Endodermal cell (in vitro differentiated cells): ENCODE measurements around the gene CAMK2D. TPM values are rescaled to one million over a fixed set of nuclear protein-coding genes. Genes with fewer than 3 reads are reported as not detected.

Source experiments
- DNase-seq: peaks from one replicate; pipeline ENCODE4 v3.0.0-alpha.2; 2017
- H3K27ac ChIP-seq: 2 replicates; pipeline ENCODE4 v1.5.1; 2013; ENCODE audit warnings: mild to moderate bottlenecking, low read depth, low read length, moderate library complexity
- H3K27me3 ChIP-seq: 2 replicates; pipeline ENCODE4 v1.6.1; 2013; ENCODE audit warnings: mild to moderate bottlenecking, low read length, moderate library complexity; ENCODE audit not compliant: insufficient read depth, control insufficient read depth, poor library complexity, severe bottlenecking
- H3K36me3 ChIP-seq: 2 replicates; pipeline ENCODE4 v1.7.0; 2013; ENCODE audit warnings: mild to moderate bottlenecking, low read length, moderate library complexity; ENCODE audit not compliant: control insufficient read depth, insufficient read depth
- H3K4me1 ChIP-seq: one replicate; pipeline ENCODE4 v1.7.0; 2013; ENCODE audit warnings: low read length; ENCODE audit not compliant: control insufficient read depth, insufficient read depth
- H3K4me3 ChIP-seq: 2 replicates; pipeline ENCODE4 v1.5.1; 2013; ENCODE audit warnings: mild to moderate bottlenecking, low read length, moderate library complexity
- H3K9ac ChIP-seq: 2 replicates; pipeline ENCODE4 v1.6.1; 2013; ENCODE audit warnings: mild to moderate bottlenecking, low read length, moderate library complexity; ENCODE audit not compliant: poor library complexity, severe bottlenecking; ENCODE audit errors: extremely low read depth
- H3K9me3 ChIP-seq: 2 replicates; pipeline ENCODE4 v1.6.1; 2013; ENCODE audit warnings: mild to moderate bottlenecking, low read length, moderate library complexity; ENCODE audit not compliant: control insufficient read depth
- H3K27ac Mint-ChIP-seq: 2 replicates; pipeline ENCODE4 v1.8.0; 2020; ENCODE audit warnings: mixed read lengths
- H3K27me3 Mint-ChIP-seq: 2 replicates; pipeline ENCODE4 v1.8.0; 2021; ENCODE audit warnings: mild to moderate bottlenecking, mixed read lengths; ENCODE audit not compliant: insufficient read depth
- H3K36me3 Mint-ChIP-seq: 2 replicates; pipeline ENCODE4 v1.8.0; 2020; ENCODE audit warnings: low read depth, mixed read lengths
- H3K4me1 Mint-ChIP-seq: 2 replicates; pipeline ENCODE4 v1.8.0; 2020; ENCODE audit warnings: mixed read lengths
- H3K4me3 Mint-ChIP-seq: 2 replicates; pipeline ENCODE4 v1.8.0; 2020; ENCODE audit warnings: mild to moderate bottlenecking, moderate library complexity, mixed read lengths
- H3K9me3 Mint-ChIP-seq: 2 replicates; pipeline ENCODE4 v1.8.0; 2020; ENCODE audit warnings: mild to moderate bottlenecking, mixed read lengths
- CTCF ChIP-seq: fragments of 200-600 bp; sonication (generic); conservative IDR thresholded peaks from 2 replicates; pipeline ENCODE4 v1.5.0; 2021; ENCODE audit warnings: antibody characterized with exemption, mild to moderate bottlenecking
- WGBS, 2 experiments: methylation state at CpG; one replicate each; pipeline versions ENCODE4 v1.1.5 to v1.1.7; 2013; ENCODE audit warnings: missing lambda C conversion rate in 2 of 2, mixed read lengths in 1 of 2; ENCODE audit not compliant: insufficient coverage in 1 of 2, insufficient read length in 1 of 2; 5-methylcytosine and 5-hydroxymethylcytosine counted together
- total RNA-seq, 2 donors: library from RNA; stranded (reverse); fragmentation: NEBNext Ultra II Directional in 1 of 2; extraction: Animal tissue kit (Norgen Biotek cat#: 25700) in 1 of 2; gene quantifications; 2 replicates in 1 of 2; 3 replicates in 1 of 2; pipeline ENCODE4 v1.2.1, GENCODE V29; 2021

Gene CAMK2D
- total RNA-seq, 2 donors from 2014 or later, result 91.1 to 120 TPM

GRCh38 chr4:113701169-113701568 is 60.4 kb downstream of the CAMK2D start:
- Histone ChIP-seq H3K4me1 (no peaks in the 10 kb centered on the region), H3K9me3 (no peaks in the 10 kb centered on the region), H3K36me3 (peaks cover 26% of the 10 kb centered on the region), H3K9ac (no peak overlapping the region), H3K27me3 (no peaks in the 10 kb centered on the region), H3K27ac (no peak overlapping the region), H3K4me3 (no peak overlapping the region)
- Mint-ChIP-seq H3K36me3 (peaks cover 8% of the 10 kb centered on the region), H3K27ac (no peak overlapping the region), H3K9me3 (no peaks in the 10 kb centered on the region), H3K27me3 (no peaks in the 10 kb centered on the region), H3K4me1 (peaks cover 17% of the 10 kb centered on the region), H3K4me3 (no peak overlapping the region)
- DNase-seq, result no peak
- no peak for TF ChIP-seq CTCF
- 76 to 89% methylated on average over 1 of the region's 1 CpG for WGBS, 2 experiments

GRCh38 chr4:113700602-113701150 is 60.9 kb downstream of the CAMK2D start:
- H3K4me1 Mint-ChIP-seq, result peaks cover 14% of the 10 kb centered on the region
- no peaks in the 10 kb centered on the region for H3K4me1 ChIP-seq
- no peaks in the 10 kb centered on the region for H3K27me3 ChIP-seq
- H3K4me3 Mint-ChIP-seq, result no peak overlapping the region
- H3K27ac Mint-ChIP-seq, result no peak overlapping the region
- H3K36me3 Mint-ChIP-seq, result peaks cover 8% of the 10 kb centered on the region
- WGBS, 2 experiments, result 84% methylated on average over 2 of the region's 2 CpGs; no CpG with 5 or more reads in 1 of the 2 experiments
- no peak overlapping the region for H3K9ac ChIP-seq
- H3K27me3 Mint-ChIP-seq, result no peaks in the 10 kb centered on the region
- no peaks in the 10 kb centered on the region for H3K9me3 ChIP-seq
- no peak overlapping the region for H3K4me3 ChIP-seq
- no peak overlapping the region for H3K27ac ChIP-seq
- DNase-seq, result no peak
- no peak for TF ChIP-seq CTCF
- peaks cover 21% of the 10 kb centered on the region for H3K36me3 ChIP-seq
- no peaks in the 10 kb centered on the region for H3K9me3 Mint-ChIP-seq

- no peak for DNase-seq
- Histone ChIP-seq H3K9ac (no peak overlapping the region), H3K4me3 (no peak overlapping the region), H3K27ac (no peak overlapping the region), H3K9me3 (no peaks in the 10 kb centered on the region), H3K27me3 (no peaks in the 10 kb centered on the region), H3K4me1 (no peaks in the 10 kb centered on the region), H3K36me3 (peaks cover 20% of the 10 kb centered on the region)
- H3K9me3 Mint-ChIP-seq, result no peaks in the 10 kb centered on the region
- no peak overlapping the region for H3K27ac Mint-ChIP-seq
- no peak for TF ChIP-seq CTCF
- 96% methylated on average over 2 of the region's 2 CpGs; no CpG with 5 or more reads in 1 of the 2 experiments for WGBS, 2 experiments
- H3K36me3 Mint-ChIP-seq, result peaks cover 7% of the 10 kb centered on the region
- H3K4me3 Mint-ChIP-seq, result no peak overlapping the region
- H3K4me1 Mint-ChIP-seq, result peaks cover 13% of the 10 kb centered on the region
- no peaks in the 10 kb centered on the region for H3K27me3 Mint-ChIP-seq
These were observed 61.8 kb downstream of the CAMK2D start for GRCh38 chr4:113699772-113700171.
